CD4-positive, alpha-beta memory T cell (primary cell): Measurements from ENCODE around the gene APBB2. TPM values are rescaled to one million over a fixed set of nuclear protein-coding genes. Genes with fewer than 3 reads are reported as not detected.

Experiments
- CTCF ChIA-PET: fragments of 350-600 bp; sonication (Branson Sonifier 250); formaldehyde crosslinking; loops from one replicate; lab custom pipeline; 2021; ENCODE audit warnings: inconsistent platforms; ENCODE audit not compliant: partially characterized antibody; lab: Charles Lee
- POLR2A ChIA-PET: fragments of 350-600 bp; sonication (Branson Sonifier 250); formaldehyde crosslinking; loops from one replicate; lab custom pipeline; 2021; ENCODE audit not compliant: partially characterized antibody; lab: Charles Lee
- DNase-seq, 5 donors: peaks; one replicate each; pipeline versions ENCODE4 v3.0.0 to v3.0.0-alpha.2; 2020 to 2022; ENCODE audit warnings: mixed read lengths in 1 of 5
- H3K27ac ChIP-seq: one replicate; pipeline ENCODE4 v1.7.0; 2013; ENCODE audit warnings: low read depth, low read length
- H3K27me3 ChIP-seq: 2 replicates; pipeline ENCODE4 v1.7.0; 2013; ENCODE audit warnings: mild to moderate bottlenecking, low read length, moderate library complexity; ENCODE audit not compliant: insufficient read depth
- H3K36me3 ChIP-seq: 2 replicates; pipeline ENCODE4 v1.7.0; 2013; ENCODE audit warnings: mild to moderate bottlenecking, low read length, moderate library complexity; ENCODE audit not compliant: insufficient read depth
- H3K4me1 ChIP-seq: 2 replicates; pipeline ENCODE4 v1.7.0; 2013; ENCODE audit warnings: mild to moderate bottlenecking, low read length, moderate library complexity; ENCODE audit not compliant: insufficient read depth
- H3K4me3 ChIP-seq, 2 donors: one replicate each; pipeline ENCODE4 v1.7.0; 2013; ENCODE audit warnings: low read length in 2 of 2, mild to moderate bottlenecking in 1 of 2
- H3K9me3 ChIP-seq, 2 donors: one replicate each; pipeline ENCODE4 v1.7.0; 2013; ENCODE audit warnings: low read length in 2 of 2, control low read depth in 1 of 2; ENCODE audit not compliant: control insufficient read depth in 1 of 2
- H3K27ac Mint-ChIP-seq, 7 donors: one replicate each; pipeline ENCODE4 v1.8.0; 2020 to 2021; ENCODE audit warnings: mixed read lengths in 7 of 7, mild to moderate bottlenecking in 6 of 7, inconsistent platforms in 3 of 7, moderate library complexity in 3 of 7
- H3K27me3 Mint-ChIP-seq, 2 donors: one replicate each; pipeline ENCODE4 v1.8.0; 2020 to 2021; ENCODE audit warnings: mixed read lengths in 2 of 2
- H3K36me3 Mint-ChIP-seq, 2 donors: one replicate each; pipeline ENCODE4 v1.8.0; 2020 to 2021; ENCODE audit warnings: mixed read lengths in 2 of 2, inconsistent platforms in 1 of 2, mild to moderate bottlenecking in 1 of 2
- H3K4me1 Mint-ChIP-seq, 4 donors: one replicate each; pipeline ENCODE4 v1.8.0; 2020 to 2021; ENCODE audit warnings: mixed read lengths in 4 of 4, mild to moderate bottlenecking in 1 of 4
- H3K4me3 Mint-ChIP-seq, 8 donors: one replicate each; pipeline ENCODE4 v1.8.0; 2020 to 2021; ENCODE audit warnings: mixed read lengths in 8 of 8, mild to moderate bottlenecking in 7 of 8, moderate library complexity in 6 of 8, inconsistent platforms in 3 of 8
- H3K9me3 Mint-ChIP-seq, 8 donors: one replicate each; pipeline ENCODE4 v1.8.0; 2020 to 2021; ENCODE audit warnings: mixed read lengths in 8 of 8, mild to moderate bottlenecking in 5 of 8, inconsistent platforms in 3 of 8, moderate library complexity in 1 of 8
- intact Hi-C: fragments of 100-400 bp; cut with micrococcal nuclease; formaldehyde crosslinking; loops from one replicate; pipeline ENCODE4 v1.15.1; 2023
- polyA plus RNA-seq, 2 donors: library from polyadenylated mRNA; unstranded; fragments of 300-500 nt; fragmentation: Illumina TruSeq; gene quantifications; one replicate each; pipeline ENCODE4 v1.2.3, GENCODE V29; 2021
- total RNA-seq, 2 experiments: library from RNA; stranded (reverse); gene quantifications; one replicate each; pipeline ENCODE4 v1.2.3, GENCODE V29; 2021

The APBB2 gene
- total and polyA plus RNA-seq, 4 experiments from 2014 or later, result 0.50 to 0.58 TPM; not detected in 2

- DNase-seq, result no peak
- H3K4me1 Mint-ChIP-seq, result no peaks in the 10 kb centered on the region
- H3K27me3 Mint-ChIP-seq, result peaks cover 0 to 3% of the 10 kb centered on the region in 2 donors
- no peaks in the 10 kb centered on the region for H3K9me3 ChIP-seq
- H3K4me3 Mint-ChIP-seq, result no peak overlapping the region
- intact Hi-C loops, result no loop called here
- H3K27ac ChIP-seq, result no peak overlapping the region
- H3K36me3 Mint-ChIP-seq, result no peaks in the 10 kb centered on the region
- peaks cover 0 to 6% (median 0%) of the 10 kb centered on the region in 8 donors for H3K9me3 Mint-ChIP-seq
- no peaks in the 10 kb centered on the region for H3K36me3 ChIP-seq
- H3K27ac Mint-ChIP-seq, result no peak overlapping the region
- H3K27me3 ChIP-seq, result no peaks in the 10 kb centered on the region
- ChIA-PET CTCF (no interaction called here), POLR2A (no interaction called here)
- no peaks in the 10 kb centered on the region for H3K4me1 ChIP-seq
- H3K4me3 ChIP-seq, result no peak overlapping the region
These were observed 253.4 kb downstream of the APBB2 start for GRCh38 chr4:40960941-40961340.

DNA sequence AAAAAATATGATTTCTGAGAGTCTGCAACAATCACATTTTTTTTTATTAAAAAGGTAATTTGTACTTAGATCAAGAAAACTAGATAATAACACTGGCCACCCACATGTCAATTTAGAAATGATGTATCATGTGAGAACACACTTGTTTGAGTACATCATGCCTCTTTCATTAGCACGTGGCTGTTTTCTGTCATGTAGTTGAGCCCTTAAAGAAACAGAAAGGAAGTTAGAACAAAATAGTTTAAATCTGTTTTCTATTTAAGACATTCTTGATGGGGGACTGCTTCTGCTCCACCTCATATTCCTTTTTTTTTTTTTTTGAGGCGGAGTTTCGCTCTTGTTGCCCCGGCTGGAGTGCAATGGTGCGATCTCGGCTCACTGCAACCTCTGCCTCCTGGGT is 257.1 kb downstream of the APBB2 start:
- Mint-ChIP-seq H3K9me3 (peaks cover 0 to 6% (median 0%) of the 10 kb centered on the region in 8 donors), H3K36me3 (no peaks in the 10 kb centered on the region), H3K27ac (no peak overlapping the region), H3K4me1 (no peaks in the 10 kb centered on the region), H3K4me3 (no peak overlapping the region), H3K27me3 (peaks cover 0 to 3% of the 10 kb centered on the region in 2 donors)
- DNase-seq, result no peak
- ChIA-PET POLR2A (no interaction called here), CTCF (interaction anchor here (0.6 kb wide), 1 partner anchor 58 kb away, joined by 3 read pairs; no protein-coding TSS in a partner anchor)
- H3K27me3 ChIP-seq, result no peaks in the 10 kb centered on the region
- H3K27ac ChIP-seq, result no peak overlapping the region
- no peaks in the 10 kb centered on the region for H3K4me1 ChIP-seq
- H3K4me3 ChIP-seq, result no peak overlapping the region
- no peaks in the 10 kb centered on the region for H3K36me3 ChIP-seq
- no peaks in the 10 kb centered on the region for H3K9me3 ChIP-seq
- intact Hi-C loops, result no loop called here

GRCh38 chr4:40956721-40957255 is 257.6 kb downstream of the APBB2 start:
- ChIA-PET POLR2A (no interaction called here), CTCF (no interaction called here)
- no peak overlapping the region for H3K4me3 ChIP-seq
- Mint-ChIP-seq H3K27me3 (peaks cover 0 to 3% of the 10 kb centered on the region in 2 donors), H3K36me3 (no peaks in the 10 kb centered on the region), H3K9me3 (peaks cover 0 to 6% (median 0%) of the 10 kb centered on the region in 8 donors), H3K4me1 (no peaks in the 10 kb centered on the region), H3K4me3 (no peak overlapping the region), H3K27ac (no peak overlapping the region)
- H3K36me3 ChIP-seq, result no peaks in the 10 kb centered on the region
- no peaks in the 10 kb centered on the region for H3K27me3 ChIP-seq
- no peaks in the 10 kb centered on the region for H3K4me1 ChIP-seq
- no peaks in the 10 kb centered on the region for H3K9me3 ChIP-seq
- intact Hi-C loops, result no loop called here
- no peak for DNase-seq
- H3K27ac ChIP-seq, result no peak overlapping the region

DNA sequence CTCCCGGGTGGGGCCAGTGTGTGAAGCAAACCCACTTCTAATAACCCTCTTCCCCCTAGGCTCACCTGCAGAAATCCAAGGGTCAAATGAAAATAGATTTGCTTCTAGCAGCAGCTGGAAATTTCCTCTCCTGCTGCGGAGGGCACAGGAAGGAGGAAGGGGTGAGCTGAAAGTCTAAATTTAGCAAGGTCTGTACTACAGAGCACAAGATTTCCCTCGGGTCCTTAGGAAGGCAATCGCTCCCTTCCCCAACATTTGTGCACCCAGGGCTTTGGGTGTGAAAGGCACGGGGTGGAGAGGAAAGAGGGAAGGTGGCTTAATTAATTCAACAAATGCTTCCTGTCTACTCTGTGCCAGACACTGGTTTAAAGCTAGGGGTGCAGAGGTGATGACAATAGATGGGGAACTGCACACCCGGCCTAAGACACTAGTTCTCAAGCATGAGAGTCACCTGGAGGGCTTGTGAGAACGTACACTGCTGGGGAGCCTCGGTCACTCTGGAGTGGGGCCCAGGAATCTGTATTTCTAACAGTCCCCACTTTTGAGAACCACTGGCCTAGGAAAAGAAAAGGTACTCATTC is 260.2 kb downstream of the APBB2 start:
- H3K27me3 Mint-ChIP-seq, result peaks cover 0 to 4% of the 10 kb centered on the region in 2 donors
- H3K9me3 ChIP-seq, result no peaks in the 10 kb centered on the region
- H3K27ac ChIP-seq, result no peak overlapping the region
- no peak overlapping the region for H3K4me3 Mint-ChIP-seq
- no peak overlapping the region for H3K4me3 ChIP-seq
- H3K27me3 ChIP-seq, result no peaks in the 10 kb centered on the region
- H3K4me1 Mint-ChIP-seq, result no peaks in the 10 kb centered on the region
- H3K36me3 Mint-ChIP-seq, result no peaks in the 10 kb centered on the region
- ChIA-PET POLR2A (no interaction called here), CTCF (interaction anchor here (0.9 kb wide), 1 partner anchor 23 kb away, joined by 3 read pairs; no protein-coding TSS in a partner anchor)
- no peak overlapping the region for H3K27ac Mint-ChIP-seq
- no peak for DNase-seq
- H3K4me1 ChIP-seq, result no peaks in the 10 kb centered on the region
- H3K36me3 ChIP-seq, result no peaks in the 10 kb centered on the region
- intact Hi-C loops, result no loop called here
- no peaks in the 10 kb centered on the region for H3K9me3 Mint-ChIP-seq

DNA sequence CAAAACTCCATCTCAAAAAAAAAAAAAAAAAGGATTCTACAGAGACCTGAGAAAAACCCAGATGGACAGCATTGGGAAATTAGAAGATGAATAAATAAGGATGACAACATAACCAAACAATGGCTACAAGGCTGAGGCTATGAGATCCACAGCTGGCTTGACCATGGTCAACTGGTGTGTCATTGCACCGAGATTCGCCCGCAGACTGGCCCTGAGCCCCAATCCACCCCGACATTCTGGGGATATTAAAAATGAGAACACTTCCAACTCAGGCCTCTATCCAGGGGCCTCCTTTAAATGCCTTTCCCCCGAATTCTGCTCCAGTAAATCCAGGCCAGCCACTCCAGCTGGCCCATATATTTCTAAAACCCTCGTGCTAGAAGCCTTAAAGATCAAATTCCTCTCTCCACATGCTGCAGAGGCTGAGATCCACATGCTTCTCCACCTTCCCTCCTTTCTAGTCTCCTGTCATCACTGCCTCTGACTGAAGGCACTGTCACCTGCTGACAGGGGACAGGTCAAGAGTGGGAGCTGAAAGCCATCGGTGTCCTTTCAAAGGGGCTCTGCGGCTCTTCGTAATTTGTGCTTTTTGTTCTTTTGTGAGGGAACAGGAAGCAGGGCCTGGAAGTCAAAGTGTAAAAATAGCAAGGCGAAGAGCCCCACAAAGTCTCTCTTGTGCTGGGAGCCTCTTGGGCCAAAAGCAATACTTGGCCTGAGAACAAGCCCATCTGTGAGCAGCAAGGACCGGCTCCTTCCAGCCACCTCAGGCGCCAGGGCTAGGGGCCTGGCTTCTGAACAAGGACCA is 260.9 kb downstream of the APBB2 start:
- Histone ChIP-seq H3K4me1 (no peaks in the 10 kb centered on the region), H3K4me3 (no peak overlapping the region), H3K27me3 (no peaks in the 10 kb centered on the region), H3K9me3 (no peaks in the 10 kb centered on the region), H3K36me3 (no peaks in the 10 kb centered on the region), H3K27ac (no peak overlapping the region)
- H3K4me3 Mint-ChIP-seq, result no peak overlapping the region
- peaks cover 0 to 4% of the 10 kb centered on the region in 2 donors for H3K27me3 Mint-ChIP-seq
- intact Hi-C loops, result no loop called here
- DNase-seq, result no peak
- ChIA-PET CTCF (no interaction called here), POLR2A (no interaction called here)
- H3K36me3 Mint-ChIP-seq, result no peaks in the 10 kb centered on the region
- no peak overlapping the region for H3K27ac Mint-ChIP-seq
- no peaks in the 10 kb centered on the region for H3K9me3 Mint-ChIP-seq
- no peaks in the 10 kb centered on the region for H3K4me1 Mint-ChIP-seq

- POLR2A ChIA-PET, result no interaction called here
- H3K27ac ChIP-seq, result no peak overlapping the region
- no peak overlapping the region for H3K4me3 ChIP-seq
- H3K4me1 ChIP-seq, result no peaks in the 10 kb centered on the region
- DNase-seq, result no peak
- Mint-ChIP-seq H3K27ac (no peak overlapping the region), H3K4me3 (no peak overlapping the region), H3K9me3 (no peaks in the 10 kb centered on the region), H3K36me3 (no peaks in the 10 kb centered on the region), H3K27me3 (peaks cover 0 to 4% of the 10 kb centered on the region in 2 donors), H3K4me1 (no peaks in the 10 kb centered on the region)
- H3K27me3 ChIP-seq, result no peaks in the 10 kb centered on the region
- intact Hi-C loops, result no loop called here
- H3K9me3 ChIP-seq, result no peaks in the 10 kb centered on the region
- CTCF ChIA-PET, result no interaction called here
- no peaks in the 10 kb centered on the region for H3K36me3 ChIP-seq
These were observed 261.7 kb downstream of the APBB2 start for GRCh38 chr4:40952672-40953071.

DNA sequence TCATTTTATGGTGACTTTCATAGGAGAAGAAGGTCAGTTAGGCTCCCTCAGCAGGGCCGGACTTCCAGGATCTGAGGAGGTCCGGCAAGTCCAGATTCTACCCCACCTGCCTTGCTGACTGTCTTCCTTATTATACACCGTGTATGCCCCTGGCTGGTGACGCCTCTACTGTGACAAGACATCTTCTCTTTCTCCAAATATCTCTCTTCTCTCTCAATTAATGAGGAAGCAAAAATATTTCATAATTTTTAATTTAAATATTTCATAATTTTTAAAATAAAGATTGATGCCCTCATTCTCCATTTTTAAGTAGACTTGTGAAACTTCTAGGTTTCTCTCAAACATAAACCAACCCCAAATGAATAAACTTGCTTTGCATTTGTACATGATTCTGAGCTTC is 262.1 kb downstream of the APBB2 start:
- Histone ChIP-seq H3K27me3 (no peaks in the 10 kb centered on the region), H3K9me3 (no peaks in the 10 kb centered on the region), H3K27ac (no peak overlapping the region), H3K4me3 (no peak overlapping the region), H3K4me1 (no peaks in the 10 kb centered on the region), H3K36me3 (no peaks in the 10 kb centered on the region)
- H3K4me1 Mint-ChIP-seq, result no peaks in the 10 kb centered on the region
- no peaks in the 10 kb centered on the region for H3K9me3 Mint-ChIP-seq
- peaks cover 0 to 4% of the 10 kb centered on the region in 2 donors for H3K27me3 Mint-ChIP-seq
- DNase-seq, result no peak
- H3K4me3 Mint-ChIP-seq, result no peak overlapping the region
- H3K27ac Mint-ChIP-seq, result no peak overlapping the region
- POLR2A ChIA-PET, result no interaction called here
- H3K36me3 Mint-ChIP-seq, result no peaks in the 10 kb centered on the region
- intact Hi-C loops, result no loop called here
- CTCF ChIA-PET, result no interaction called here
